H9 (cell line): ENCODE results near the gene ASS1. TPM values are rescaled to one million over a fixed set of nuclear protein-coding genes. Genes with fewer than 3 reads are reported as not detected.

Source experiments
- DNase-seq: peaks from one replicate; pipeline ENCODE4 v3.0.0-alpha.2; 2017
- H2AFZ ChIP-seq: one replicate; pipeline ENCODE4 v1.6.1; 2013; ENCODE audit warnings: mild to moderate bottlenecking, low read length, control low read depth, moderate library complexity
- H2AK5ac ChIP-seq: 2 replicates; pipeline ENCODE4 v1.6.1; 2013; ENCODE audit warnings: low read length, control low read depth, mixed read lengths; ENCODE audit not compliant: insufficient read length
- H2BK120ac ChIP-seq: one replicate; pipeline ENCODE4 v1.6.1; 2013; ENCODE audit warnings: low read depth, mild to moderate bottlenecking, low read length, control low read depth, inconsistent platforms; ENCODE audit not compliant: poor library complexity, severe bottlenecking
- H2BK12ac ChIP-seq: 2 replicates; pipeline ENCODE4 v1.6.1; 2013; ENCODE audit warnings: low read length, control low read depth, mixed read lengths, low read depth; ENCODE audit not compliant: insufficient read length
- H2BK15ac ChIP-seq: 2 replicates; pipeline ENCODE4 v1.6.1; 2013; ENCODE audit warnings: low read depth, low read length, control low read depth
- H2BK20ac ChIP-seq: one replicate; pipeline ENCODE4 v1.6.1; 2013; ENCODE audit warnings: low read depth, mild to moderate bottlenecking, low read length, control low read depth, inconsistent platforms; ENCODE audit not compliant: poor library complexity, severe bottlenecking
- H2BK5ac ChIP-seq: 2 replicates; pipeline ENCODE4 v1.6.1; 2013; ENCODE audit warnings: low read length, control low read depth, mixed read lengths; ENCODE audit not compliant: insufficient read length
- H3K14ac ChIP-seq: 2 replicates; pipeline ENCODE4 v1.6.1; 2013; ENCODE audit warnings: low read length, control low read depth; ENCODE audit not compliant: insufficient read depth
- H3K18ac ChIP-seq: 2 replicates; pipeline ENCODE4 v1.6.1; 2013; ENCODE audit warnings: low read depth, mild to moderate bottlenecking, mixed read lengths, low read length, control low read depth; ENCODE audit not compliant: insufficient read length
- H3K23ac ChIP-seq: 2 replicates; pipeline ENCODE4 v1.6.1; 2013; ENCODE audit warnings: low read length, control low read depth, mixed read lengths, low read depth; ENCODE audit not compliant: insufficient read length
- H3K23me2 ChIP-seq: 2 replicates; pipeline ENCODE4 v1.6.1; 2013; ENCODE audit warnings: low read depth, mild to moderate bottlenecking, mixed read lengths, low read length, control low read depth; ENCODE audit not compliant: insufficient read length, poor library complexity, severe bottlenecking
- H3K27ac ChIP-seq: 2 replicates; pipeline ENCODE4 v1.5.1; 2013; ENCODE audit warnings: low read length, control low read depth, mixed read lengths, low read depth; ENCODE audit not compliant: insufficient read length
- H3K27me3 ChIP-seq: 2 replicates; pipeline ENCODE4 v1.6.1; 2013; ENCODE audit warnings: low read length, control low read depth, inconsistent platforms; ENCODE audit not compliant: insufficient read depth
- H3K4ac ChIP-seq: 2 replicates; pipeline ENCODE4 v1.6.1; 2013; ENCODE audit warnings: low read depth, mild to moderate bottlenecking, control low read depth, inconsistent platforms, low read length, moderate library complexity
- H3K4me1 ChIP-seq: 2 replicates; pipeline ENCODE4 v1.6.1; 2013; ENCODE audit warnings: low read length, control low read depth, inconsistent platforms; ENCODE audit not compliant: insufficient read depth
- H3K4me2 ChIP-seq: 2 replicates; pipeline ENCODE4 v1.6.1; 2013; ENCODE audit warnings: low read length, control low read depth, mixed read lengths; ENCODE audit not compliant: insufficient read length, insufficient read depth
- H3K56ac ChIP-seq: 2 replicates; pipeline ENCODE4 v1.6.1; 2013; ENCODE audit warnings: low read depth, mild to moderate bottlenecking, mixed read lengths, low read length, control low read depth; ENCODE audit not compliant: insufficient read length
- H3K79me1 ChIP-seq: 2 replicates; pipeline ENCODE4 v1.6.1; 2013; ENCODE audit warnings: low read depth, mild to moderate bottlenecking, moderate library complexity, low read length, control low read depth, inconsistent platforms; ENCODE audit not compliant: insufficient read depth, poor library complexity, severe bottlenecking
- H3K79me2 ChIP-seq: 2 replicates; pipeline ENCODE4 v1.6.1; 2013; ENCODE audit warnings: low read length, control low read depth, inconsistent platforms; ENCODE audit not compliant: insufficient read depth
- H3K9ac ChIP-seq: 2 replicates; pipeline ENCODE4 v1.6.1; 2013; ENCODE audit warnings: low read length, control low read depth, mixed read lengths; ENCODE audit not compliant: insufficient read length; ENCODE audit errors: extremely low read depth
- H3K9me3 ChIP-seq: one replicate; pipeline ENCODE4 v1.6.1; 2013; ENCODE audit warnings: low read depth, low read length, inconsistent platforms; ENCODE audit not compliant: control insufficient read depth
- H3T11ph ChIP-seq: one replicate; pipeline ENCODE4 v1.6.1; 2013; ENCODE audit warnings: mild to moderate bottlenecking, low read length, control low read depth, inconsistent platforms
- H4K20me1 ChIP-seq: one replicate; pipeline ENCODE4 v1.6.1; 2013; ENCODE audit not compliant: control insufficient read depth, insufficient read length, insufficient read depth
- H4K5ac ChIP-seq: 2 replicates; pipeline ENCODE4 v1.6.1; 2013; ENCODE audit warnings: low read depth, mild to moderate bottlenecking, mixed read lengths, low read length, control low read depth; ENCODE audit not compliant: insufficient read length
- H4K8ac ChIP-seq: replicated peaks from 2 replicates; pipeline ENCODE4 v1.6.1; 2013; ENCODE audit warnings: low read length, control low read depth, mixed read lengths, low read depth; ENCODE audit not compliant: insufficient read length
- H4K91ac ChIP-seq: 2 replicates; pipeline ENCODE4 v1.6.1; 2013; ENCODE audit warnings: low read depth, mild to moderate bottlenecking, moderate library complexity, mixed read lengths, low read length, control low read depth; ENCODE audit not compliant: insufficient read length
- H3K27ac Mint-ChIP-seq, 3 experiments: 2 replicates in 2 of 3; 3 replicates in 1 of 3; pipeline ENCODE4 v1.8.0; 2020 to 2021; ENCODE audit warnings: mixed read lengths in 3 of 3, mild to moderate bottlenecking in 1 of 3, moderate library complexity in 1 of 3
- H3K27me3 Mint-ChIP-seq: 2 replicates; pipeline ENCODE4 v1.8.0; 2021; ENCODE audit warnings: low read depth, mild to moderate bottlenecking, moderate library complexity, mixed read lengths
- H3K36me3 Mint-ChIP-seq, 3 experiments: 2 replicates in 2 of 3; 3 replicates in 1 of 3; pipeline ENCODE4 v1.8.0; 2020 to 2021; ENCODE audit warnings: low read depth in 3 of 3, mixed read lengths in 3 of 3; ENCODE audit not compliant: insufficient read depth in 1 of 3
- H3K4me1 Mint-ChIP-seq, 2 experiments: 2 replicates each; pipeline ENCODE4 v1.8.0; 2020; ENCODE audit warnings: mixed read lengths in 2 of 2
- H3K4me3 Mint-ChIP-seq, 2 experiments: 2 replicates in 1 of 2; 3 replicates in 1 of 2; pipeline ENCODE4 v1.8.0; 2020 to 2021; ENCODE audit warnings: mild to moderate bottlenecking in 2 of 2, mixed read lengths in 2 of 2, moderate library complexity in 1 of 2
- H3K9me3 Mint-ChIP-seq, 2 experiments: 2 replicates in 1 of 2; 3 replicates in 1 of 2; pipeline ENCODE4 v1.8.0; 2020; ENCODE audit warnings: mild to moderate bottlenecking in 2 of 2, mixed read lengths in 2 of 2, moderate library complexity in 1 of 2
- WGBS: extraction: QIAGEN DNeasy Blood & Tissue Kit; methylation state at CpG from one replicate; pipeline ENCODE4 v1.1.7; 2013; ENCODE audit warnings: missing lambda C conversion rate, low lambda C conversion rate, mixed read lengths; ENCODE audit not compliant: insufficient read length; ENCODE audit errors: extremely low coverage; 5-methylcytosine and 5-hydroxymethylcytosine counted together
- total RNA-seq: library from RNA; stranded (reverse); gene quantifications from 2 replicates; pipeline ENCODE4 v1.2.1, GENCODE V29; 2021
- TF ChIP-seq, protein P1 (sequence below): fragments of 200-600 bp; sonication (generic); conservative IDR thresholded peaks from 3 replicates; pipeline ENCODE4 v1.8.0; 2021; ENCODE audit warnings: antibody characterized with exemption, mild to moderate bottlenecking

The ASS1 gene
- total RNA-seq, 1 experiment from 2014 or later: 118 TPM

DNA sequence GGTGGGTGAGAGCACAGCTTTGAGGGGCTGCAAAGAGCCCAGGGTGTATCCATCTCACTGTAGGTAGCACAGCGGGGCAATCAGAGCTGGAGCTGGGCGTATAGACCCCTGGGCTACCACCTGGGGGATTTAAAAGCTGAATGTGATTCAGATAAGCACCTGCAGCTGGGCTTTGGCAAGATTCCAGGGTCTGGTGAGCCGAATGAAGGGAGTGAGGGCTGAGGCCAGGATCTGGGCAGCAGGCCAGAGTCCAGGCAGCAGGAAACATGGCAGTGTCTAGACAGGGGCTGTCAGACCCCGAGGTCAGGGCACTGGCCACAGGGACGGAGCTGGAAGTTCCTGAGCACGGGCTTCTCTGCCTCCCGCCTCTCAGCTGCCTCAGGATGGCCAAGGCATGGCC is 8.7 kb downstream of the ASS1 start:
- Mint-ChIP-seq H3K27ac (no peak overlapping the region; a peak in 1 of 7 replicates), H3K27me3 (no peaks in the 10 kb centered on the region; the same call in 1 of the 2 replicates), H3K9me3 (no peaks in the 10 kb centered on the region), H3K4me1 (peaks cover 19 to 30% of the 10 kb centered on the region in 2 experiments), H3K36me3 (peaks cover 4 to 14% (median 12%) of the 10 kb centered on the region in 3 experiments; a peak in 6 of 7 replicates), H3K4me3 (no peak overlapping the region)
- Histone ChIP-seq H3K79me2 (no peaks in the 10 kb centered on the region), H3T11ph (no peak overlapping the region), H2BK20ac (no peak overlapping the region), H3K27me3 (no peaks in the 10 kb centered on the region), H4K5ac (no peak overlapping the region), H2BK12ac (no peak overlapping the region), H3K9me3 (no peaks in the 10 kb centered on the region), H4K8ac (no peak overlapping the region), H2AK5ac (no peak overlapping the region), H3K4ac (no peak overlapping the region), H3K79me1 (no peaks in the 10 kb centered on the region), H4K20me1 (no peaks in the 10 kb centered on the region), H2BK120ac (no peak overlapping the region), H3K23me2 (peaks cover 2% of the 10 kb centered on the region), H4K91ac (no peak overlapping the region), H3K18ac (no peak overlapping the region), H3K4me1 (no peaks in the 10 kb centered on the region; the same call in 1 of the 2 replicates), H3K27ac (no peak overlapping the region), H2BK5ac (no peak overlapping the region), H3K4me2 (no peak overlapping the region), H3K56ac (no peak overlapping the region), H3K9ac (no peak overlapping the region), H2BK15ac (no peak overlapping the region), H3K23ac (no peak overlapping the region), H2AFZ (no peak overlapping the region), H3K14ac (no peak overlapping the region)
- TF ChIP-seq, protein P1, sequence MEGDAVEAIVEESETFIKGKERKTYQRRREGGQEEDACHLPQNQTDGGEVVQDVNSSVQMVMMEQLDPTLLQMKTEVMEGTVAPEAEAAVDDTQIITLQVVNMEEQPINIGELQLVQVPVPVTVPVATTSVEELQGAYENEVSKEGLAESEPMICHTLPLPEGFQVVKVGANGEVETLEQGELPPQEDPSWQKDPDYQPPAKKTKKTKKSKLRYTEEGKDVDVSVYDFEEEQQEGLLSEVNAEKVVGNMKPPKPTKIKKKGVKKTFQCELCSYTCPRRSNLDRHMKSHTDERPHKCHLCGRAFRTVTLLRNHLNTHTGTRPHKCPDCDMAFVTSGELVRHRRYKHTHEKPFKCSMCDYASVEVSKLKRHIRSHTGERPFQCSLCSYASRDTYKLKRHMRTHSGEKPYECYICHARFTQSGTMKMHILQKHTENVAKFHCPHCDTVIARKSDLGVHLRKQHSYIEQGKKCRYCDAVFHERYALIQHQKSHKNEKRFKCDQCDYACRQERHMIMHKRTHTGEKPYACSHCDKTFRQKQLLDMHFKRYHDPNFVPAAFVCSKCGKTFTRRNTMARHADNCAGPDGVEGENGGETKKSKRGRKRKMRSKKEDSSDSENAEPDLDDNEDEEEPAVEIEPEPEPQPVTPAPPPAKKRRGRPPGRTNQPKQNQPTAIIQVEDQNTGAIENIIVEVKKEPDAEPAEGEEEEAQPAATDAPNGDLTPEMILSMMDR: no peak
- DNase-seq: no peak
- no CpG with 5 or more reads among the region's 7 CpGs for WGBS
